ENCODE results near the gene PLA2G15.

The PLA2G15 gene

GRCh38 chr16:68244903-68245853 is at the start of gene PLA2G15:
TSS of gene PLA2G15 (plus strand) at chr16:68245373. CDS start at chr16:68245427, 54 bp downstream.
- DNase-seq: peak; percentile 96

GRCh38 chr16:68197250-68197649 is 47.9 kb upstream of the PLA2G15 start:
- DNase-seq: no peak

- DNase-seq: no peak
Observed at GRCh38 chr16:68200088-68200783, 44.9 kb upstream of the PLA2G15 start.

GRCh38 chr16:68202091-68202519 is 43.1 kb upstream of the PLA2G15 start:
- no peak for DNase-seq

- no peak for DNase-seq
Observed at GRCh38 chr16:68206245-68206644, 38.9 kb upstream of the PLA2G15 start.

GRCh38 chr16:68214726-68215125 is 30.4 kb upstream of the PLA2G15 start:
- no peak for DNase-seq

- no peak for DNase-seq
Observed at GRCh38 chr16:68215302-68215701, 29.9 kb upstream of the PLA2G15 start.

GRCh38 chr16:68216240-68216639 is 28.9 kb upstream of the PLA2G15 start:
- no peak for DNase-seq

- no peak for DNase-seq
Observed at GRCh38 chr16:68217506-68217905, 27.7 kb upstream of the PLA2G15 start.

- no peak for DNase-seq
Observed at GRCh38 chr16:68219725-68220351, 25.3 kb upstream of the PLA2G15 start.

- DNase-seq: no peak
Observed at GRCh38 chr16:68223072-68223471, 22.1 kb upstream of the PLA2G15 start.

- no peak for DNase-seq
Observed at GRCh38 chr16:68226116-68226515, 19.1 kb upstream of the PLA2G15 start.

- peak; percentile 46 for DNase-seq
Observed at GRCh38 chr16:68227183-68227793, 17.9 kb upstream of the PLA2G15 start.

- DNase-seq: no peak
Observed at GRCh38 chr16:68227850-68228553, 17.2 kb upstream of the PLA2G15 start.

GRCh38 chr16:68228652-68229051 is 16.5 kb upstream of the PLA2G15 start:
- DNase-seq: no peak

GRCh38 chr16:68229431-68230175 is 15.6 kb upstream of the PLA2G15 start:
- DNase-seq: peak; percentile 62

- DNase-seq: no peak
Observed at GRCh38 chr16:68230176-68230571, 15.0 kb upstream of the PLA2G15 start.

- no peak for DNase-seq
Observed at GRCh38 chr16:68230956-68231355, 14.2 kb upstream of the PLA2G15 start.

- DNase-seq: no peak
Observed at GRCh38 chr16:68231384-68232136, 13.6 kb upstream of the PLA2G15 start.

GRCh38 chr16:68232335-68232734 is 12.8 kb upstream of the PLA2G15 start:
- no peak for DNase-seq

All from CD4-positive, alpha-beta T cell treated with Interleukin-6 for 4 hours (primary cell).